ENCODE data around the gene CKAP5.

The CKAP5 gene

DNA sequence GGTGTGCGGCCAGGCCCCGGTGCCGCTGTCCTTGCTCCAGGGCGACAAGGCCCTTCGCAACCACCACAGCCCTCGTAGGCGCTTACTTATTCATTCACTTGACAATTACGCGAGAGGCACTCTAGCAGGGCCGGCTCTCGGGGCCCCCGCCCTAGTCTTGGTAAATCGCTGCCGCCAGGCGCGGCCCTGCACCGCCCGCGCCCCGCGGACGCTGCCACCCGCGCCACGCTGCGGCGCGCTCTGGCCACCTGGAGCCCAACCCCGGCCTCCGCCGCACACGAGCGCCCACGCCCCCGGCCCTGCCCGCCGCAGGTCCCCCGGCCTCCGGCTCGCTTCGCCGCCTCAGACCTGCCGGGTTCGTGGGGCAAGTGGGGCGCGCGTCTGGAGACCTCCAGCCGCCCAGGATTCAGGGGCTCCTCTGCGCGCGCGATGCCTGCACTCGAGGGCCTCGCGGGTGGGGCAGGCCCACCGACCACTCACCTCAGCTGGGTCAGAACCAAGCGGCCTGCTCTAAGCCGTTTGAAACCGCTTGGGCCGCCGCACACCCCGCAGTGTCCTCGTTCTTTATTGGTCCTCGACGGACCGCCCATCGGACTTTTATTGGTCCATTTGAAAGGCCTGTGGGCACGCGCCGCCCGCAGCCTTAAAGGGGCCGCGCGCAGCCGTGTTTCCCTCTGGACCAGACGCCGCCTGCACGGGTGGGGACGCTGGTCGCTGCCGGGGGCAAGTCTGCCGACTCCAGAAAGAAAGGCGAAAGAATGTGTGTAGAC is at the start of gene CKAP5:
CKAP5 (minus strand) TSS at position 541 of the 770 bp plus-strand sequence. CDS start 25,049 bp downstream, outside the sequence.
- peak; percentile 84 for DNase-seq

DNA sequence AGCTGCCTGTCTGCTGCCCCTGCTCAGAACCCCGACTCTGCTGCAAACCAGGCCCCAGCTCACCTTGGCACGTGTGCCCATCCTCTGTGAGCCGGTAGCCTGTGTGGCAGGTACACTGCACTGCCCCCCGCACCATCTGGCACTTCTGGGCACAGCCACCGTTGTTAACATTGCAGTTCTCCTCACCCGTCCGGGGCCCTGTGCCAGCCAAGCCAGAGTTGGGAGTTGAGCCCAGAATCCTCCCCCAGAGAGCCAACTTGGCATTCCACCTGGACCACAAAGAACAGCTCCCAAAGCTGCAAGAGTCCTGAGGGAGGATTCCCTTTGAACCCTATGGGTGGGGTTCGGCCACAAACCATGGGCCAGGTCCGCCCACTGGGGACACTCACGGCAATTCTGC is 49.7 kb upstream of the CKAP5 start:
- no peak for DNase-seq

DNA sequence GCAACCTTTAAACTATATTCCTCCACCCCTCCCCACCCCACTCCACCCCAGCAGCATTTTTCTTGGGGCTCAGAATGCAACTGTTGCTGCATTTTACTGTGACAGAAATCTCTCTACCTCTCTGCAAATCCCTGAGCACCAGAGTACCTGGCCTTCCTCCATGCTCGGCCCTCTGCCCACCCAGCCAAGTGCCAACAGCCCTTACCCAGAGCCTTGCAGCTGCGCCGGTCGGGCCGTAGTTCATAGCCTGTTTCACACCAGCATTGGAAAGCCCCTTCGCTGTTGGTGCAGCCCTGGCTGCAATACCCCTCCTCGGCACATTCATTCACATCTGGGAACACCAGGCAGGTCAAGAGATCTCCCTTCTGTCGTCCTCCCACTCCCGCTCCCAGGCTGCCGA is 48.9 kb upstream of the CKAP5 start:
- no peak for DNase-seq

DNA sequence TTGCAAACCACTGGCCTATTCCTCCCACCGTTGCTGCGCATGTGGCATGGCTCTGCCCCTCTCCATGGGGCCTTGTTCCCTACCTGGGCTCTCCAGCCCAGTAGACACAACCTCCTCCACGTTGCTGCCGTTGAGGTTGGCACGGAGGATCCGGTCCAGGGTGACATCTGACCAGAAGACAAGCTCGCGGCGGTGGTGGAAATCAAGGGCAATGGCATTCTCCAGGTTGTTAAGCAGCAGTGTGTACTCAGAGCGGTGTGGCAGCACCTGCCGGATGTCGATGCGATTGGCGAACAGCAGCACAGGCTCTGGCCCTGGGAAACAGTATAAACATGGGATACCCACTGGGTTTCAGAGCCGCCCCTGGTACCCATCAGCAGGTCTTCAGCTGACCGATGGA is 48.4 kb upstream of the CKAP5 start:
- DNase-seq = no peak

DNA sequence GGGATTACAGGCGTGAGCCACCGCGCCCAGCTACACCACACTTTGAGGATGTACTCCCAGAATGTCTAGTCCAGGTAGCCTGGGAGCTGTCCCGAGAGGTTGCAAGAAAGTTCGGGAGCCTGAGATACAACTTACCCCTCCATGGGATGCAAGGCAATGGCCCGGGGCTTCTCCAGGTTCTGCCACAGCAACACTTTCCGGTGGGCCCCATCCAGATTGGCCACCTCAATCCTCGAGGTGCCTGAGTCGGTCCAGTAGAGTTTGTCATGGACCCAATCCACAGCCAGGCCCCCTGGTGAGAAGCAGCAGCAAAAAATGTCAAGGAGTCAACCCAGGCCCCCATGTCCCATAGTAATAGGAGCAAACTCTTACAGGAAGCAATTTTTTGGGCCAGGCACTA is 46.8 kb upstream of the CKAP5 start:
- DNase-seq = no peak

DNA sequence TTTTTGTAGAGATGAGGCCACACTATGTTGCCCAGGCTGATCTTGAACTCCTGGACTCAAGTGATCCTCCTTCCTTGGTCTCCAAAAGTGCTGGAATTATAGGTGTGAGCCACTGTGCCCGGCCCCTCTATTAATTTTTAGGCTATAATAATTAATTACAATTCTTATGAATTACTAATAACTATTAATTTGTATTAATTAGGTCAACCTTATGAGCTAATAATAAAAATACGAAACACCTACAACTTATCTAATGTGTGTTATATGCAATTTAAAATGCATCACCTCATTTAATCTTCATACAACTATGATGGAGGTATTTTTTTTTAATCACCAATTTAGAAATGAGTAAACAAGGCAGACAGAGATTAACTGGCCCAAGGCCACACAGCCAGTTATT is 46.0 kb upstream of the CKAP5 start:
- DNase-seq = no peak

DNA sequence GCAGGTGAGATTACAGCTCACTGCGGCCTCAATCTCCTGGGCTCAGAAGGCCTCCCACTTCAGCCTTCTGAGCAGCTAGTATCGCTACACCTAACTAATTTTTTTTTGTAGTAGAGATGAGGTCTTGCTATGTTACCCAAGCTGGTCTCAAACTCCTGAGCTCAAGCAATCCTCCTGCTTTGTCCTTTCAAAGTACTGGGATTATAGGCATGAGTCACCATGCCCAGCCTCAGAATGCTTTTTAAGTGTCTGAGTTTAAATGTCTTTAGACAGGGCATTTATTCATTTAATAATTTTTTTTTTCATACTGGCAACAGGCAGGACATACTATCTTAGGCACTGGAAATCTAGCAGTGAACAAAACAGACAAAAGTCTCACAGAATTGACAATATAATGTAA is 44.6 kb upstream of the CKAP5 start:
- DNase-seq = no peak

DNA sequence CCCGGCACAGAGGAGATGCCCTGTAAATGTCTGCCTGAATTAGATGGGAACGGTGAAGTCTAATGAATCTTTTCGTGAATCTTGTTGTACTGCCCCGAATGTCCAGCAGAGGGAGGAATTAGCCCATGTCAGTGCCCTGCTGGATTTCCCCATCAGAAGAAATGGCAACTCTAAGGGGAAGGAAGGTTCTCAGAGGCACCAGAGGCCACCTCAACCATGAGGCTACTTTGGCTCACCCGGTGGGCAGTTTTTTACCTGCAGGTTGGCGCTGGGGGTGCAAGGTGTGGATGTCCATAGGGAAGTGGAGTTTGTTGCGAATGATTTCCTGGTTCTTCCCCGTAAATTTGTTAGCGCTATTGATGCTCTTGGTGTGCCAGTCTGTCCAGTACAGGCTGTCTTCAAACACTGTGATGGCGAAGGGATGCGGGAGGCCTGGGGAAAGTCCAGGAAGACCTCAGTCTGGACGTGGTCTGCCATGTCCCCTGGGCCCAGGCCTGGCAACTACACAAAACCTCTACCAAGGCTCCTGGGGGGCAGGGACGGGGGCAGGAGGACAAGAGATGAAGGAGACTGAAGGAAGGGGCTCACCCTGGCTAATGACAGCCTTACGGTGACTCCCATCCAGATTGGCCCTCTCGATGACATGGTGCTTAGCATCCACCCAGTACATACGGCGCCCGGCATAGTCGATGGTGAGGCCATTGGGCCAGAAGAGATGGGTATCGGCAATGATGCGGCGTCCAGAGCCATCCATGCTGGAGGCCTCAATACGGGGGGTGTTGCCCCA is 43.8 kb upstream of the CKAP5 start:
- peak; percentile 74 for DNase-seq

DNA sequence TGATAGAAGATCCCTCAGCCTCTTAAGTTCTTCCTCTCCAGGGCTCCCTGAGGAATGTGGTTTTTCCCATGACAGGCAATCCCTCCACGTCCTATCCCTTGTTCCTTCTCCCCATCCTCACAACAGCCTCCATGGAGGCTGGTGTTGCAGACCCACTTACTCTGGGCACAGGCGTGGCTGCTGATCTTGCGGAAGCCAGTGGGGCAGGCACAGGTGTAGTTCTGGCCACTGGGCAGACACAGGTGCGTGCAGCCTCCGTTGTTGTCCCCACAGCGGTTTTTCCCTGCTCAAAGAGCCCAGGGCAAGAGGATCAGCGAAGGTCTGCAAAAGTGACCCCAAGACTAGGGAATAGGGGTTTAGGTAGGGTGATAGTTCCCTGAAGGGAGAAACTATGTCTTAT is 43.2 kb upstream of the CKAP5 start:
- no peak for DNase-seq

DNA sequence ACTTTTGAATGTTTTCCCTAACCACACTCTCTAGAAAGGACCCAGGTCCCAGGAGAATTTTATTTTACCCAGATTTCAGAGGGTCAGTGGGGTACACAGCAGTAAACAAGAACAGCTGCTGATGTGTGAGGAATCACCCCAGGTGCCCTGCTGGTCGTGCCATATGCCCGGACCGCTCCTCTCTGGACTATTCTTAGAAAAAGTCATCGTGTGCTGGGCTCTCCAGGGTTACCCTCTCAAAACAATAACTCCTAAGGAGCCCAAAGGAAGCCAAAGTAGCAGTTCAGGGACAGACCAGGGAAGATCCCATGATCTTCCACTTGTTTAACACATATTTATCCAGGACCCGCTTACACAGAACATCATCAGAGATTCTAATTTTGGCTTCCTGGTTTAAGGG is 42.6 kb upstream of the CKAP5 start:
- no peak for DNase-seq

DNA sequence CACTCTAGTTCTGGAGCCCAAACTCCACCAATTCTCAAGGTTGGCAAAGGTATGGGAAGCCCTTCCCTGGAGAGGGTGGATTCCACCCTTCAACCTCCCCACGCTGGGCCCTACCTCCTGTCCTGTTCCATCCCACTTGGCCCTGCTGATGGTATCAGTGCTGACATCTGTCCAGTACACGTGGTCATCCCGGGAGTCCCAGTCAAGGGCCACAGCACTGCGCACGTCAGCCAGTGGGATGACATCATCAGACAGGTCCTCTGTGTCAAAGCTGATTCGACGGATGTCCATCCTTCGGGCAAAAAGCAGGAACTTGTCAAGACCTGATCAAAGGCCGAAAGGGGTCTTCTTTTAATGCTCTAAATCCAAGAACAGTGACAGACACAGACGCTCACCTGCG is 40.1 kb upstream of the CKAP5 start:
- DNase-seq = no peak

DNA sequence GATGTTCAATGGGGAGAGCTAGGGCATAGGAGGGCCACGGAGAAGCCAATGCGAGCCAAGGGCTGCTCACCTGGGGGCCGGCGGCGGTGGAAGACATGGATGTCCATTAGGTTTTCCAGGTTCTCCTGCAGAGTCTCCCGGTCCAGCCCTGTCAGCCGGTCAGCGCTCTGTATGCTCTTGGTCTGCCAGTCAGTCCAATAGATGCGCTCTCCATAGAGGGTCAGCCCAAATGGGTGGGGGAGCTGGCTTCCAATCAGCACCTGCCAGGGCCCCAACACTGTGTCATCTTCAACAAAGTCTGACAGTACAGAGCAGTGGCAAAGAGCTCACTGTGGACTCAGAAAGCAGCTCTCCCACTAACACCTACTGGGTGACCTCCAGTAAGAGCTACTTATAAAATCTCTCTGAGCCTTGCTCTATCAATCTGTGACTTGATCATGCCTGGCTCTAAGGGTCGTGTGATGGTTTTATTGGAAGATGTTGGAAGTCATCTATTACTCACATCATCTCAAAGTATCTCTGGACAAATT is 33.0 kb upstream of the CKAP5 start:
- DNase-seq = no peak

DNA sequence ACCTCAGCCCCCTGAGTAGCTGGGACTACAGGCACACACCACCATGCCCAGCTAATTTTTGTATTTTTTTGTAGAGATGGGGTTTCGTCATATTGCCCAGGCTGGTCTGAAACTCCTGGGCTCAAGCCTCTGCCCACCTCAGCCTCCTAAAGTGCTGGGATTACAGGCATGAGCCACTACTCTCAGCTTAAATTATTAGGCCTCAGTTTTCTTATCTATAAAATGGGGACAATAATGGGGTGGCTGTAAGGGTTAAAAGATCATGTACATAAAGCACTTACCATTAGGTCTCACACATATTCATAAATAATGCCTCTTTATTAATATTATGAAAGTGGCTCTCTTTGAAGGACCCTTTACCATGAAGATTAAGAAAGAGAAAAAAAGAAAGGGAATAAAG is 31.5 kb upstream of the CKAP5 start:
- no peak for DNase-seq

DNA sequence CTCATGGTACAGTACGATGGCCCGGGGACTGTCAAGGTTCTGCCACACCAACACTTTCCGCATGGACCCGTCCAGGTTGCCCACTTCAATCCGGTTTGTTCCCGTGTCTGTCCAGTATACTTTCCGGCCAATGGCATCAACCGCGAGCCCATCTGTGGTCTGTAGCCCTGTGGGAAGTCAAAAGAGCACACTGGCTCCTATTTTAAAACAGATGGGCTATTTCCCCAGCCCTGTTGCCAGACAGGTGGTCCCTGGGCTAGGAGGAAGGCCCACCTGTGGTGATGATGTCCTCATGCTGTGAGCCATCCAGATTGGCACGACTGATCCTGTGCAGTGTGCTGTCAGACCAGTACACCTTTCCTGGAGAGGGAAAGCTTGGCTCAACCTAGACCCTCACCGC is 30.4 kb upstream of the CKAP5 start:
- DNase-seq = no peak

DNA sequence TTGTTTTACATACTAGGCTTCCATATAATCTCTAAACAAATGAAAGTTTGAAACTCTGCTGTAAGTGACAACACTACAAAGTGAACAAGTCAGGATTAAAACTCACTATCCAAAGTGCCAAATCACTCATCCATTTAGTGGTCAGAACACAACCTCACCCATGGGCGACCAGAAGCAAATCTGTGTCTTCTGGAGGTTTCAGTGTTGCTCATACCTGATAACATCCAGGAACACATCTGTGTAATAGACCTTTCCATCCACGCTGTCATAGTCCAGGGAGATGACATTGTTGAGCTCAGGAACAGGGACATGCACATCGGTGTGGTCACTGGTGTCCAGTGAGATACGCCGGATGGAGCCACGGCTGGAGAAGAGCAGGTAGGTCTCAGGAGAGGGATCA is 28.5 kb upstream of the CKAP5 start:
- DNase-seq = no peak

DNA sequence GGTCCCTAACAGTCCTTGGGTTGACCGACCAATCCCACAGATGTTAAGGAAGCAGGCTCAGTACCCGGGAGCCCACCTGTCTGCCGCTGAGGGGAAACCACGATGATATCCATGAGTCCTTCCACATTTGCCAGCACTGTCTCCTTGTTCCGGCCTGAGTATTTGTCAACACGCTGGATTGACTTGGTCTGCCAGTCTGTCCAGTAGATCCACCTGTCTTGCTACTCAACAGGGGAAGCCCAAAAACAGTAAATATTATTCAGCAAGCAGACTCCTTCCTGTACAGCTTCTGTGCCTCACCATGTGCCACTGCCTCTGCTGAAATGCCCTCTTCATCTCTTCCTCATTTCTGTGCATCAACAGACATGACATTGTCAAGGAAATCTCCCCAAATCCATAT is 22.8 kb upstream of the CKAP5 start:
- DNase-seq = no peak

DNA sequence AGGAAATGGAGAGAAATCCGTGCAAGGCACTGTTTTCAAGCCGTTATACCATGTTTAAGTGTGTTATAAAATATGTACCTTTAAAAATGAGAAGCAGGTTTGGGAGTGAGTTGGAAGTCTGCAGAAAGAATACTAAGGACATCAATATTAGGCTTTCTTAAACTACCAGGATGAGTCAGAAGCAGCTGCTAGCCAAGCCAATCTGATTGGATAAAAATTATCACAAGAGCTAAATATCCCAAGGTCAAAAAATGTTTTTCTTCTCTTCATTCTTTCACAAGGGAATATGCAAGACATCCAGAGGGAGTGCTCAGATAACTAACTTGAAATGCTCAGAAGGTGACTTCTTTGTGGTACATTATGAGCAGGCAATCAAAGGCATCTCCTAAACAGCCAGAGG is 19.3 kb upstream of the CKAP5 start:
- no peak for DNase-seq

DNA sequence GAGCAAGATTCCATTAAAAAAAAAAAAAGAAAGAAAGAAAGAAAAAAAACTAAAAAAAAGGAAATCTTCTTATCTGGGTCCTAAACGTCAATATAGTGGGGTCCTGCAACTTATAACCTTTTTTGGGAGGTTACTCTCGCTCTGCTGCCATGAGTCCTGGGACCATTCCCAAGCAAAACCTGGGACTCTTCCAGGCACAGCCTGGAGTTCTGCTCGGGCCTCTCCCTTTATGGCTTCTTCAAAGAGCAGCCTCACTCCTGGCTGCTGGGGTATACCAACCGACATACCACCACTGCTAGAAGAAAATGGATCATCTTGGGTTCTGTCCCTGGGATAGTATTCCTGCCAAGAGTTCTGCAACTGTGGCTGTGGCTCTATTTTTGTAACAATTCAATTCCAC is 14.1 kb upstream of the CKAP5 start:
- no peak for DNase-seq

DNA sequence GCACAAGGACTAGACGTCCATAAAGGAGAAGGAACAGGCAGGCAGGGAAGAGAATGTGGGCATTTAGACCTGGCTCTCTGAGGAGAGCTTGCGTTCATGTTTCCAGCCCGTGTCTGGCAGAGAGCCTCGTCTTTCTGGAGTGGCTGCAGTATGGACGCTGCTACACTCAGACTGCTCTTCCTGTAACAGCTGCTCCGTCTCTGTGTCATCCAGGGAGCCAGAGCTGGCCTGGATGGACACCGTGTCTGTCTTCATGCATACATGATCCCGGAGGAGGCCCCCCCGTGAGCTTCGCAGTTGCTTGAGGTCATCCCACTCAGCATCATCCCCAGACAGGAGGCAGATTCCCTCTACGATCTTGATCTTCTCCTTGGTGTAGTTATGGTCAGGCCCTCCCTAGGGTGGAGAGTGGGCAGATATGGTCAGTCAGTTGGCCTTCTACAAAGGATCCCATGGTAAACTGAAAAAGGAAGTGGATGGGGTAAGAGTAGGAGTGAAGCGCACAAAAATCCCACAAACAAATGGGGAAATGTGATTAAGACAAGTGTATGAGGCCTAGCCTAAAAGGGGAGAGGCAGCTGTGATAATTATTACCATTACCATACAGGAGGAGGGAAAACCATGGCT is 13.0 kb upstream of the CKAP5 start:
- no peak for DNase-seq

DNA sequence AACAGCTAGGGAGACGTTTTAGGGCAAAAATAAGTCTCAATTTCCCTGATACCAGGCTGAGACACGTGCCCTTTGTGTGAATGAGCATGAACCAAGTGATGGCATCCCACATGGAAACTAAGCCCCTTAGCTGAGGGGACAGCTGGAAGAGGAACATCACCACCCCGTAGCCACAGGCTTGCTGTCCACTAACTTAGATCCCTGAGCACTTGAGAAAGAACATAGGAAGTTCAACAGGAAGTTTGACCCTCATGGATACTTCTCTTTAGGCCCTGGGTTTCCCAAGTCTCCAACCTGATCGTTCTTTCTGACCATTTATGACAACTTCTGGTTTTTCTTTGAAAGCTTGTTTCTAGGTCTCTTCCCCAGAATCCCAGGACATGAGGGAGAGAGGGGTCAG is 11.6 kb upstream of the CKAP5 start:
- DNase-seq = no peak

DNA sequence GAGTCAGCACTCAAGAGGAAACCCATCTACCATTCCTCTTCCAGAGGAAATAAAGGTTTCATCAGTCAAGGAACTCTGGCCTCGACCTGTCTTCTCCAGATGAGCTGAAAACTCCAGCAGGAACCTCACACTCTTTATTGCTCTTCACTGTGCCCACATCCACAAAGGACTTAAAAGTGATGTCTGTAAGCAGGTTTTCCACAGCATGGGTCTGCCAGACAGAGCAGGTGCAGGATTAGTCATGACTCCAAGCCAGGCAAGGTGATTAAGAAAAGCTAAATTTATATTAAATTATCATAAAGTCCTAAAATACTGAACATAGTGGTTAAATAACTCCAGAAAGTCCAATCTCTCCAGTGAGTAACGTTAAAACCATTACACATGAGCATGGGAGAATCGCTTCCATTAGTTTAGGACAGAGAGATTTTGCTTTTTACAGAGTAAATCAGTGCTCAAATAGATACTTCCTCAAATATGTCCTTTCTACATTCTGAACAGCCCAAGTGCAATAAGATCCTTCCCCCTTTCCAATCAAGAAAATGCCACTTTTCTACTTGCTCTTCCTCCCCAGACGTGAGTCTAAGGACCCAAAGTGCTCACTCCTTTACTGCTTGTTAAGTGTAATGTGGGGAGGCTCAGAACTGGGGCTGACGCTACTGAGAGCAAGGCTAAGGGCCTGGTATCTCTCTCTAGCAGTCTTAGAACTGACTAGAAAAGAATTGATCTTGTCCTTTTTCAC is 10.7 kb upstream of the CKAP5 start:
- DNase-seq = no peak

DNA sequence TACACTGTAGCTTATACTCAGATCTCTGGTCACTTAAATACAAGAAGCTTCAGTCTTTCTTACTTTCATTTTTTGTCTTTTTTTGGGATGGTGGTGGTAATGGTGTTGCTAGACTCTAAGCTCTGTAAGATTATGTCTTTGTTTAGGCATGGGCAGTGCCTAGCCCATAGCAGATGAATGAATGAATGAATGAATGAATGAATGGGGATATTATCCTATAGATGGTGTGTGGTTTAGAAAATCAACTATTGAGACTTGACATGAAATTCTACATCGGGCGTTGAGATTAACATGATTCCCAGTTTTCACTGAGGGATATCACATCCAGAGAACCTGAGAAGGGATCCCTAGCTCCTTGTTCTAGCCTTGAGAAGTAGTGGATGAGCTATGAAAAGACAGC is 9.8 kb upstream of the CKAP5 start:
- no peak for DNase-seq

DNA sequence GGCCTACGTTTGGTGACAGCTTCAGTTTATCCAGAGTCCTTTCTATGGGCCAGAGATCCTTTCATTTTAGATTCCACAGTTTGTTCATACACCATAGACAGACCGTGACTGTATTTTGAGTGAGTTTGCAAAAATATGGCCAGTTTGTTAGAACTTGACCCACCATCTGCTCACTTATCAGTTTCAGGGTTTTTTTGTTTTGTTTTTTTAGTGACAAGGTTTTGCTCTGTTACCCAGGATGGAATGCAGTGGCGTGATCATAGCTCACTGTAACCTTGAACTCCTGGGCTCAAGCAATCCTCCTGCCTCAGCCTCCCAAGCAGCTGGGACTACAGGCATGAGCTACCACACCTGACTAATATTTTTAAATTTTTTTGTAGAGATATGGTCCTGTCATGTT is 9.1 kb upstream of the CKAP5 start:
- DNase-seq = no peak
